RWPE1 (cell line): ENCODE measurements around the gene DTL.
A peak's percentile ranks its signal among the peaks of the same experiment; 100 is the strongest.
"Not testable (repeated sequence)": the region's sequence is repeated elsewhere in the genome, so short reads cannot be mapped to it uniquely, and the experiment has no call there.

Experiments used
- CTCF ChIA-PET: fragments of 350-600 bp; sonication (Branson Sonifier 250); formaldehyde crosslinking; extraction: SDS; loops from one replicate; lab custom pipeline; 2021; lab: Yijun Ruan, JAX
- POLR2A ChIA-PET: fragments of 400-600 bp; formaldehyde crosslinking; extraction: SDS; loops from one replicate; lab custom pipeline; 2020; ENCODE audit warnings: antibody characterized with exemption; ENCODE audit not compliant: low non-redundant PET; lab: Yijun Ruan, JAX
- DNase-seq: peaks from one replicate; pipeline ENCODE4 v3.0.0; 2012; ENCODE audit warnings: low spot score
- H3K27ac ChIP-seq: fragments of 450-650 bp; 2 replicates; pipeline ENCODE4 v1.5.1; 2017
- CTCF ChIP-seq: fragments of 450-650 bp; conservative IDR thresholded peaks from 2 replicates; pipeline ENCODE4 v1.5.1; 2017; ENCODE audit warnings: low read depth, mild to moderate bottlenecking

The DTL gene

GRCh38 chr1:212035123-212035834, at the start of gene DTL, which contains the start of gene INTS7:
Gene DTL (plus strand): TSS chr1:212035748. CDS start chr1:212035891, 143 bp downstream.
Gene INTS7 (minus strand): TSS chr1:212035557. CDS start chr1:212035437, 120 bp downstream.
- TF ChIP-seq CTCF = peak; percentile 95
- peak within 1 kb of the TSS; percentile 92 for H3K27ac ChIP-seq
- POLR2A ChIA-PET = no interaction called here
- DNase-seq = peak; percentile 100
- CTCF ChIA-PET = interaction anchor here (0.5 to 3.1 kb wide), 25 partner anchors 9 to 1813 kb away, joined by 3 to 15 read pairs (median 4); no protein-coding TSS in a partner anchor

- no peak for DNase-seq
- POLR2A ChIA-PET = no interaction called here
- H3K27ac ChIP-seq = no peak overlapping the region
- CTCF ChIA-PET = interaction anchor here (0.6 to 0.7 kb wide), 2 partner anchors 37 to 267 kb away, joined by 3 read pairs; no protein-coding TSS in a partner anchor
- TF ChIP-seq CTCF = no peak
Measured at GRCh38 chr1:211986628-211987254, 48.8 kb upstream of the DTL start.

GRCh38 chr1:211991695-211992094, 43.9 kb upstream of the DTL start:
- CTCF ChIA-PET = no interaction called here
- no peak overlapping the region for H3K27ac ChIP-seq
- DNase-seq = no peak
- POLR2A ChIA-PET = no interaction called here
- TF ChIP-seq CTCF = no peak

- POLR2A ChIA-PET, CTCF ChIA-PET, DNase-seq, H3K27ac ChIP-seq: not testable (repeated sequence)
Measured at GRCh38 chr1:211997426-211997825, 38.1 kb upstream of the DTL start.

GRCh38 chr1:212002536-212002935, 33.0 kb upstream of the DTL start:
- H3K27ac ChIP-seq = no peak overlapping the region
- ChIA-PET CTCF (interaction anchor here (0.6 to 0.8 kb wide), 2 partner anchors 10 to 365 kb away, joined by 4 to 5 read pairs; no protein-coding TSS in a partner anchor), POLR2A (no interaction called here)
- DNase-seq = no peak
- TF ChIP-seq CTCF = no peak

GRCh38 chr1:212004895-212005608, 30.5 kb upstream of the DTL start:
- no peak overlapping the region for H3K27ac ChIP-seq
- no peak for TF ChIP-seq CTCF
- ChIA-PET CTCF (interaction anchor here (0.6 kb wide), 2 partner anchors 269 to 305 kb away, joined by 3 read pairs; no protein-coding TSS in a partner anchor), POLR2A (no interaction called here)
- no peak for DNase-seq
